LNCAP (cell line): Measurements from ENCODE around the gene SLC9A9.

Experiments used
- CTCF ChIP-seq: fragments of 450-650 bp; IDR thresholded peaks from 2 replicates; pipeline ENCODE4 v1.5.1; 2017; ENCODE audit warnings: mild to moderate bottlenecking

SLC9A9 gene

GRCh38 chr3:143363276-143363675 is 485.0 kb downstream of the SLC9A9 start:
- no peak for TF ChIP-seq CTCF

- TF ChIP-seq CTCF, result no peak
Measured at GRCh38 chr3:143362115-143362991, 485.9 kb downstream of the SLC9A9 start.

DNA sequence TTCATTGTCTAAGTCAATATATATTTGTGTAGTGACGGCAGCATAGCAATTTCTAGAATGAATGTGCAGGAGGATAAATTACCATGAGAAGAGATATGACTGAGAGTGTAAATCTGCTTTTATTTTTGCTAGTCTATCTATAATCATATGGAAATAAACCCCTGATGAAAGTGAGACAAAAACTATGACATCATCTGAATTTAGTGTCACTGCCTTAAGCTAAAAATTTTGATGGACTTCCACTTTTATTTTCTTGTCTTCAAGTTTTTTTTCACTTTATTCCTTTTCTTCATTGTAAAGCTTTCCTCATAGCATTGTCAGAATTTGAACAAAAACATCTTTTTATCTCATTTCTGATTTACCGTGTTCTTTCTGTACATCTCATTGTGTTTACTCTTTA is 486.7 kb downstream of the SLC9A9 start:
- no peak for TF ChIP-seq CTCF

- no peak for TF ChIP-seq CTCF
Measured at GRCh38 chr3:143360244-143360643, 488.0 kb downstream of the SLC9A9 start.

DNA sequence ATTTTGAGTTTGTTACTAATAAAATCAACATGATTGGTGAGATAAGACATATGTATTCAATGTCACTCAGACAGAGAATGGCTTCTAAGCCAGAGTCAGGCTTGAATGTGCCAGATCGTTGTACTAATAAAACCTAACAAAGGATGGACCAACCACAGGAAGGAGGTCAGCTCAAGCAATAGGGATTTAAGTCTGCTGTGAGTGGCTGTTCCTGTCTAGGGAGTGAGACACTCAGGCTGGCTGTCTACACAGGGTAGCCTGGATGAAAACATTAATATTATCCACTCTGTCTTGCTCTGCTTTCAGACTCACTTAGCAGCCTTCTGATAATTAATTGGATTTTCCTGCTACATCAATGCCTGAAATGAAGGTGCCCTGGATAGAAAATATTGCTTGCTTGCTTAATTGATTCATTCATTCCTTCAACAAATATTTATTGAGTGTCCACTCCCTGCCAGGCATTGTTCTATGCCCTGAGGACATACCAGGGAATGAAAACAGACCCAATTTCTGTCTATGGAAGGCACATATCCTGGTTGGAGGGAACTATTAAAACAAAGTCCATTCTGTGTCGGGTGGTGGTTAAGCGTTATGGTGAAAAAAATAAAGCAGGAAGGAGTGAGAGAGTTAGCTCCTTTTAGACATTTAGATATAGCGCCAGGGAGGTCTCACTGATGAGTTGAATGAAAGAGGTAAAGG is 489.3 kb downstream of the SLC9A9 start:
- no peak for TF ChIP-seq CTCF

GRCh38 chr3:143358155-143358792 is 490.0 kb downstream of the SLC9A9 start:
- TF ChIP-seq CTCF, result no peak

DNA sequence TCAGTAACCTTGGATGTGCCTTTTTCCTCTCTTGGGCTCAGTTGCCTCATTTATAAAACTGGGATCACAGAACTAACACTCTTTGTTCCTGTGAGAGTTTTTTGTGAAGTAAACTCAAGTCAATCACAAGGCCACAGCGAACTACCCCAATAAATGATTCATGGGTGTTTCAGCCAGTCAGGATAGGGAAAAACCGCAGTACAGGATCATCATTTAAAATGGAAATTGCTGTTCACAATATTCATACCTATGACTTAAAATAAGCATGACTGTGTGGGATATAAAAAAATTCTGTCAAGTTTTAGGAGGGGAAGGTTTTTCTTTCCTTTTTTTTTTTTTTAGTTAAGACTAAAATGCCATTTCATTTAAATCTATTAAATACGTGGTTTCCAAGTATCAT is 490.6 kb downstream of the SLC9A9 start:
- TF ChIP-seq CTCF, result no peak
